ENCODE results near the gene MAS1L. TPM values are rescaled to one million over a fixed set of nuclear protein-coding genes. Genes with fewer than 3 reads are reported as not detected.

MAS1L gene
- total RNA-seq, 1 donor from 2014 or later: 0.40 TPM

- DNase-seq (no peak), ATAC-seq (no peak)
- intact Hi-C loops (cut with micrococcal nuclease): no loop called here
Observed at GRCh38 chr6:29516108-29516507, 28.4 kb upstream of the MAS1L start.

GRCh38 chr6:29510746-29511300, 23.1 kb upstream of the MAS1L start:
- ATAC-seq (no peak), DNase-seq (no peak)
- intact Hi-C loops (cut with micrococcal nuclease): no loop called here

GRCh38 chr6:29510202-29510601, 22.4 kb upstream of the MAS1L start:
- ATAC-seq: no peak
- DNase-seq: no peak
- intact Hi-C loops (cut with micrococcal nuclease): no loop called here

- DNase-seq (no peak), ATAC-seq (no peak)
- intact Hi-C loops (cut with micrococcal nuclease): no loop called here
Observed at GRCh38 chr6:29509711-29510110, 22.0 kb upstream of the MAS1L start.

GRCh38 chr6:29509239-29509638, 21.5 kb upstream of the MAS1L start:
- ATAC-seq: no peak
- DNase-seq: no peak
- intact Hi-C loops (cut with micrococcal nuclease): no loop called here

GRCh38 chr6:29507319-29507718, 19.6 kb upstream of the MAS1L start:
- intact Hi-C loops (cut with micrococcal nuclease): no loop called here
- DNase-seq (no peak), ATAC-seq (no peak)

- ATAC-seq (no peak), DNase-seq (no peak)
- intact Hi-C loops (cut with micrococcal nuclease): no loop called here
Observed at GRCh38 chr6:29506446-29507067, 18.8 kb upstream of the MAS1L start.

GRCh38 chr6:29505808-29506207, 18.1 kb upstream of the MAS1L start:
- intact Hi-C loops (cut with micrococcal nuclease): no loop called here
- DNase-seq: no peak
- no peak for ATAC-seq

GRCh38 chr6:29504961-29505360, 17.2 kb upstream of the MAS1L start:
- intact Hi-C loops (cut with micrococcal nuclease): no loop called here
- DNase-seq: no peak

GRCh38 chr6:29502597-29502996, 14.8 kb upstream of the MAS1L start:
- DNase-seq (no peak), ATAC-seq (peak; percentile 12)
- intact Hi-C loops (cut with micrococcal nuclease): no loop called here

More at GRCh38 chr6:29504961-29505360, 17.2 kb upstream of the MAS1L start:
- no peak for ATAC-seq

- no peak for DNase-seq
- intact Hi-C loops (cut with micrococcal nuclease): no loop called here
- no peak for ATAC-seq
Observed at GRCh38 chr6:29502181-29502580, 14.4 kb upstream of the MAS1L start.

GRCh38 chr6:29501106-29501505, 13.3 kb upstream of the MAS1L start:
- DNase-seq (no peak), ATAC-seq (no peak)
- intact Hi-C loops (cut with micrococcal nuclease): no loop called here

- DNase-seq: no peak
- no peak for ATAC-seq
- intact Hi-C loops (cut with micrococcal nuclease): no loop called here
Observed at GRCh38 chr6:29500594-29500993, 12.8 kb upstream of the MAS1L start.

GRCh38 chr6:29499704-29500103, 11.9 kb upstream of the MAS1L start:
- intact Hi-C loops (cut with micrococcal nuclease): no loop called here
- no peak for DNase-seq
- no peak for ATAC-seq

- intact Hi-C loops (cut with micrococcal nuclease): no loop called here
- ATAC-seq (no peak), DNase-seq (no peak)
Observed at GRCh38 chr6:29496961-29497360, 9.2 kb upstream of the MAS1L start.

- intact Hi-C loops (cut with micrococcal nuclease): no loop called here
- ATAC-seq (no peak), DNase-seq (no peak)
Observed at GRCh38 chr6:29495571-29495970, 7.8 kb upstream of the MAS1L start.

- intact Hi-C loops (cut with micrococcal nuclease): no loop called here
- ATAC-seq: no peak
- no peak for DNase-seq
Observed at GRCh38 chr6:29494131-29494530, 6.4 kb upstream of the MAS1L start.

GRCh38 chr6:29493261-29493660, 5.5 kb upstream of the MAS1L start:
- DNase-seq (no peak), ATAC-seq (no peak)
- intact Hi-C loops (cut with micrococcal nuclease): no loop called here

GRCh38 chr6:29491574-29491973, 3.8 kb upstream of the MAS1L start:
- no peak for ATAC-seq
- intact Hi-C loops (cut with micrococcal nuclease): no loop called here

GRCh38 chr6:29490552-29490951, 2.8 kb upstream of the MAS1L start:
- DNase-seq (no peak), ATAC-seq (no peak)
- intact Hi-C loops (cut with micrococcal nuclease): no loop called here

More at GRCh38 chr6:29491574-29491973, 3.8 kb upstream of the MAS1L start:
- no peak for DNase-seq

- ATAC-seq: no peak
- intact Hi-C loops (cut with micrococcal nuclease): no loop called here
Observed at GRCh38 chr6:29490055-29490454, 2.3 kb upstream of the MAS1L start.

More at GRCh38 chr6:29490055-29490454, 2.3 kb upstream of the MAS1L start:
- no peak for DNase-seq
